Measurements from ENCODE around the gene FUT2. TPM values are rescaled to one million over a fixed set of nuclear protein-coding genes. Genes with fewer than 3 reads are reported as not detected.

FUT2 gene
- total and polyA plus RNA-seq, 2 of the 13 experiments (the other 11 are each of a cell fraction or from before 2014, with no cell fraction given) = 0.07 TPM; not detected in 1

DNA sequence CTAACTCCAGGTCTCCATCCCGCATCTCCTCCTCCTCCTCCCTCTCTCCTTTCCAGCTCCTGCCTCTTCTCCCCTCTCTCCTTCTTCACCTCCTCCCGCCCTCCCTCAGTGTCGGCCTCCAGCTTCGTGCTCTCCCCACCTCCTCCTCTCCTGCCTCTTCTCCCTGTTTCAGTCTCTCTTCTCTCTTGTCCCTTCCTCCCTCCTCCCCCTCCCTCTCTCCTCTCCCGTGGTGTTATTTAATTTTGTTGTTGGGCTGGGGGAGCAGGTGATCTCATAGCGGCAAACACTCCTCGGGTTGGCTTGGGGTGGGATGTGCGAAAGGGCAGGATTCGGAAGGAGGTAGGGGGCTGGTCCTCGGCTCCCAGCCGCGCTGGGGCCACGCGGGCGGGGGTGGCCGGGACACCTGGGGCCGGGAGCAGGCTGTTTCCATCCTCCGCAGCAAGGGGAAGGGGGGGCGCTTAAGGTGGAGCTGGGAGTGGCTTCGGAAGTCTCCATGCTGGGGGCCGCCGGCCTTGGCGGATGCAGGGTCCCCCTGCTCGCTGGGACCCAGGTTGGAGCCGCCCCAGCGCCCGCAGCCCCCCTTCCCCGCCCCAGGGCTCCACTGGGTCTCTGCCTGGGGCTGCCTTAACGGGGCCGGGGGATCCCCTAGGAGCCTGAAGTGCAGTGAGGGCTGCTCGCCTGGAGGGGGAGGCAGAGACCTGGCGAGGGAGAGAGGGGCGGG is 49.6 kb upstream of the FUT2 start, which contains the start of gene CA11 (continued):
- TF ChIP-seq, protein P1, sequence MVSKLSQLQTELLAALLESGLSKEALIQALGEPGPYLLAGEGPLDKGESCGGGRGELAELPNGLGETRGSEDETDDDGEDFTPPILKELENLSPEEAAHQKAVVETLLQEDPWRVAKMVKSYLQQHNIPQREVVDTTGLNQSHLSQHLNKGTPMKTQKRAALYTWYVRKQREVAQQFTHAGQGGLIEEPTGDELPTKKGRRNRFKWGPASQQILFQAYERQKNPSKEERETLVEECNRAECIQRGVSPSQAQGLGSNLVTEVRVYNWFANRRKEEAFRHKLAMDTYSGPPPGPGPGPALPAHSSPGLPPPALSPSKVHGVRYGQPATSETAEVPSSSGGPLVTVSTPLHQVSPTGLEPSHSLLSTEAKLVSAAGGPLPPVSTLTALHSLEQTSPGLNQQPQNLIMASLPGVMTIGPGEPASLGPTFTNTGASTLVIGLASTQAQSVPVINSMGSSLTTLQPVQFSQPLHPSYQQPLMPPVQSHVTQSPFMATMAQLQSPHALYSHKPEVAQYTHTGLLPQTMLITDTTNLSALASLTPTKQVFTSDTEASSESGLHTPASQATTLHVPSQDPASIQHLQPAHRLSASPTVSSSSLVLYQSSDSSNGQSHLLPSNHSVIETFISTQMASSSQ (IDR thresholded peaks at IDR 0.05; ENCODE audit: low read depth) = no peak
- TF ChIP-seq, protein P1 (CRISPR knock-in tag; IDR thresholded peaks at IDR 0.05; ENCODE audit: borderline replicate concordance) = no peak; the same call in 1 of the 2 replicates
- TF ChIP-seq HCFC1 (IDR thresholded peaks at IDR 0.05; ENCODE audit: low read depth, low read length) (no peak), DNMT3B (CRISPR knock-in tag; conservative IDR thresholded peaks at IDR 0.05) (no peak), ZNF646 (CRISPR knock-in tag; IDR thresholded peaks at IDR 0.05) (no peak), ZNF792 (CRISPR knock-in tag; IDR thresholded peaks at IDR 0.05) (peak; percentile 16; the same call in 1 of the 2 replicates), BHLHE40 (IDR thresholded peaks at IDR 0.05; ENCODE audit: low read length) (no peak), HOXD1 (CRISPR knock-in tag; IDR thresholded peaks at IDR 0.05) (no peak), ZFP36L2 (CRISPR knock-in tag; IDR thresholded peaks at IDR 0.05) (no peak), HBP1 (CRISPR knock-in tag; IDR thresholded peaks at IDR 0.05; ENCODE audit: low read depth) (0 out of 2 replicates have a peak, but pooled peaks have one; percentile 60)
- TF ChIP-seq, protein P2, sequence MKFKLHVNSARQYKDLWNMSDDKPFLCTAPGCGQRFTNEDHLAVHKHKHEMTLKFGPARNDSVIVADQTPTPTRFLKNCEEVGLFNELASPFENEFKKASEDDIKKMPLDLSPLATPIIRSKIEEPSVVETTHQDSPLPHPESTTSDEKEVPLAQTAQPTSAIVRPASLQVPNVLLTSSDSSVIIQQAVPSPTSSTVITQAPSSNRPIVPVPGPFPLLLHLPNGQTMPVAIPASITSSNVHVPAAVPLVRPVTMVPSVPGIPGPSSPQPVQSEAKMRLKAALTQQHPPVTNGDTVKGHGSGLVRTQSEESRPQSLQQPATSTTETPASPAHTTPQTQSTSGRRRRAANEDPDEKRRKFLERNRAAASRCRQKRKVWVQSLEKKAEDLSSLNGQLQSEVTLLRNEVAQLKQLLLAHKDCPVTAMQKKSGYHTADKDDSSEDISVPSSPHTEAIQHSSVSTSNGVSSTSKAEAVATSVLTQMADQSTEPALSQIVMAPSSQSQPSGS (CRISPR knock-in tag; IDR thresholded peaks at IDR 0.05) = no peak
